ENCODE measurements around the gene TTC7B.

- no peak for TF ChIP-seq CTCF (IDR thresholded peaks at IDR 0.05; ENCODE audit: insufficient read depth, low read length)
- TF ChIP-seq REST (IDR thresholded peaks at IDR 0.05; ENCODE audit: insufficient replicate concordance, low read depth): no peak
- no peak for TF ChIP-seq POLR2AphosphoS5 (IDR thresholded peaks at IDR 0.05; ENCODE audit: low read depth)
- TF ChIP-seq GABPA (IDR thresholded peaks at IDR 0.05; ENCODE audit: low read depth): no peak
Observed at GRCh38 chr14:90491221-90491885, 324.9 kb downstream of the TTC7B start.

All from HL-60 (cell line).